Measurements from ENCODE around the gene DNAH17.

DNAH17 gene

GRCh38 chr17:78406396-78406795 is 170.8 kb downstream of the DNAH17 start:
- no peak for DNase-seq

GRCh38 chr17:78403822-78404221 is 173.4 kb downstream of the DNAH17 start:
- DNase-seq: no peak

GRCh38 chr17:78401891-78402290 is 175.3 kb downstream of the DNAH17 start:
- DNase-seq: no peak

DNA sequence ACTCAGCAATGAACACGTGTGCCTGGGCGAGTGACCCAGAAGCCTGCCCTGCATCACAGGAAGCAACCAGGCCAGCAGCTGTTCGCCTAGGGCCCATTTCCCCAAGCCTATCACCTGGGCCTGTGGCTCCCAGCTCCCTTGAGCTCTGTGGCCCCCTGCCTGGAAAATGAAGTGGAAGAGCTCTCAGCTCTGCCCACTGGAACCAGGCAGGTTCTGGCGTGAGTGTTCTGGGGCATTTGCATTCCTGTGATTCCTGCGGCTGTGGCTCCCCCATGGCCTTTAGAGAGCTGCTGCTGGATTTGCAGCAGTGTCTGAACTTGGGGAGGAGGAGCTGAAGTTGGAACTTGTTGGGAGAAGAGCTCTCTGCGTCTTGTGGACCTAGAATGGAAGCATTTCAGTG is 175.9 kb downstream of the DNAH17 start:
- DNase-seq: no peak

DNA sequence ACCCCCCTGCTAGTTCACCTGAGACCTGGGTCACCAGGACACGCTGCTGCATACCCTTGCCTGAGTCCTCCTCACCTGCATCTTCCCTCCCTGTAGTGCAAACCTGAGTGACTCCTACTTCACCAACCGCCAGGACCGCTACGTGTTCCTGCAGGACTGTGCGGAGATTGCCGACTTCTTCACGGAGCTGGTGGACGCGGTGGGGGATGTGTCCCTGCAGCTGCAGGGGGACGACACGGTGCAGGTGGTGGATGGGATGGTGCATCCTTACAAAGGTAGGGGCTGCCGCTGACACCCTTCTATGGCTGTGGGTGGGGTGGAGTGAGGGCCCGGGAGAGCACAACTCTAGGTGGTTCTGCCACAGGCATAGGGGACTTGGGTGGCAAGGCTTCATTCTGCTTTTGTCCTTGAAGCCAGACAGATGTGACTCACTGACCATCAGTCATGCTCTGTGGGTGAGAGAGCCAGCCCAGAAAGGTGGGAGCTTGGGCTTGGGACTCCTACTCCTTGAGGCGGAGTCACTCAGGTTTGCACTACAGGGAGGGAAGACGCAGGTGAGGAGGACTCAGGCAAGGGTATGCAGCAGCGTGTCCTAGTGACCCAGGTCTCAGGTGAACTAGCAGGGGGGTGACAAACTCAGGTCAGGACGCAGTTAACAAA is 176.5 kb downstream of the DNAH17 start:
- no peak for DNase-seq

- DNase-seq: no peak
Measured at GRCh38 chr17:78399693-78400144, 177.5 kb downstream of the DNAH17 start.

GRCh38 chr17:78399028-78399692 is 178.0 kb downstream of the DNAH17 start:
- no peak for DNase-seq

DNA sequence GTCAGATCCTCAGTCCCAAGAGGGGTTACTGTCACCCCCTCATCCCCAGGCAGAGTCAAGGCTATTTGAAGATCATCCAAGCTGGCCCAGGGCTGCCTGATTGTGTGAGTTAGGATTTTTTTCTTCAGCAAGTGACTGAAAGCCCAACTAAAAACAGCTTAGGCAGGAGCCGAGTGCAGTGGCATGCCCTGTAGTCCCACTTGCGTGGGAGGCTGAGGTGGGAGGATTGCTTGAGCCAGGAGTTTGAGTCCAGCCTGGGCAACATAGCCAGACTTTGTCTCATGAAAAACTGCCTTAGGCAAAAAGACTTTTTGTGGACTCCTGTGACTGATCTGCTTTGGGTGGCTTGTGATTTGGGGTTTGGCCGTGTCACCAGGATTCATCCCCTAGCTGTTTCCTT is 178.8 kb downstream of the DNAH17 start:
- no peak for DNase-seq

DNA sequence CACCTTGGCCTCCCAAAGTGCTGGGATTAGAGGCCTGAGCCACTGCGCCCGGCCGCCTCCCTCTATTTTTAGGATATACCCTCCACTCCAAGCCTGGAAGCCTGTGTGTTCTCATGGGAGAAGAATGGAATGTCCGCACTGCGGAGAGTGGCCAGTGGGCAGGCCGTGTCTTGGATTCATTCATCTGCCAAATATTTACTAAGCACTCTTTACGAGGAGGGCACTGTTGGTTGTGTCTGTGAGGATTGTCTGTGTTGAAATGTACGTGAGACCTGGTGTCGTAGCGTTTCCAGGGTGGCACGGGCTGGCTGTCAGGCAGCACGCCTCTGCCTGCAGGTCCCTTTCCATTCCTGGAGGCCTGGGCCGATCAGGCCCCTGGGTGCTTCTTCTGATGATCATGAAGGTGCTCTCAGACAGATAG is 179.5 kb downstream of the DNAH17 start:
- DNase-seq: peak; percentile 28

- peak; percentile 30 for DNase-seq
Measured at GRCh38 chr17:78396441-78397337, 180.5 kb downstream of the DNAH17 start.

DNA sequence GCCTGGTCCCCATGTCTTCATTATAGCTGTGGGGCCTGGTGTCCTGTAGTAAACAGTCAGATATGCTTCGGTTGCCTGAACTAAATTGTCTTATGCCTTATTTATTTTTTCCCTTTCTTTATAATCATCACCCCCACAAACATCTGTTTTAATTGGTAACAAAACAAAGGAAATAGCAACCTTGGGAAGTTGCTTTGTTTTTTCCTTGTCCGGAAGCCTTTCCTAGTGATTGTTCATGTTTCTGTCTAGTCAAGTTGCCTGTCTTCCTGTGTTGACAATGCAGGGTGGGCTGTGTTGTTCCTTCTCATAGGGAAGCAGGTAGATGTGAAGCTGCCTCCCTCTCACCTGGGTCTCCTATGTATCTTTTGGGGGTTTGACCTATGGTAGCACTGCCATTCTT is 182.0 kb downstream of the DNAH17 start:
- no peak for DNase-seq

DNA sequence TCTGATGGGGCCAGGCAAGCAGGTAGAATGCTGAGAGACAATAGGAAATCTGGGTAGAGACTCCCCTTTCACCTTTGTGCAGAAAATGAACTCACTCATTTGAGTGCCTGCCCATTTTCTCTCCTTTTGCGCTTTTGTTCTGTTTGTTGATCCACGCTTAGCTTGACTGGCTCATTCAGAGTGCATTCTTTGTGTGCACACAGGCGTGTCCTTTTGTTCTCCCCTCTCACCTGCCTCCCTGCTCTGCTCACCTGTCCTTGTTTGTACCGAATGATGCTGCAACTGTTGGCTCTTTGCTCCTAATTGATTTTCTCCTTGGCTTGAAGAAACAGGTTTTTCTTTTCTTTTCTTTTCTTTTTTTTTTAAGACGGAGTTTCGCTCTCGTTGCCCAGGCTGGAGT is 183.0 kb downstream of the DNAH17 start:
- peak; percentile 96 for DNase-seq

- DNase-seq: no peak
Measured at GRCh38 chr17:78393575-78393974, 183.6 kb downstream of the DNAH17 start.

- no peak for DNase-seq
Measured at GRCh38 chr17:78392295-78392694, 184.9 kb downstream of the DNAH17 start.

DNA sequence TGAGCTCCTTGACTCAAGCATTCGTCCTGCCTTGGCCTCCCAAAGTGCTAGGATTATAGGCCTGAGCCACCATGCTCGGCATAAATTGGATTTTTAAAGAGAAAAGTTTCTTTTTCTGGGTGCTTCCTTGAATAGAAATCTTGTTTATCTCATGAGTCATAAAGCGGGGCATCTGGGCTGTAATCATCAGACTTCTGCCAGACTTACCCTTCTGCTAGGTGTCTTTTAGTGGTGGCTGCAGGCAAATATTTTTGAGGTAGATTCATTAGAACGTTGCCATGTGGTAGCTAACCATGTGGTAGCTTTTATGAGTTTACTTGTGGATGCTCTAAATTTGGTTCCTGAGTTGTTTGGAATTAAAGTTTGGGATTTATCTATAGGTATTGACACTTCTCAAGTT is 185.4 kb downstream of the DNAH17 start:
- no peak for DNase-seq

GRCh38 chr17:78391051-78391431 is 186.2 kb downstream of the DNAH17 start:
- no peak for DNase-seq

DNA sequence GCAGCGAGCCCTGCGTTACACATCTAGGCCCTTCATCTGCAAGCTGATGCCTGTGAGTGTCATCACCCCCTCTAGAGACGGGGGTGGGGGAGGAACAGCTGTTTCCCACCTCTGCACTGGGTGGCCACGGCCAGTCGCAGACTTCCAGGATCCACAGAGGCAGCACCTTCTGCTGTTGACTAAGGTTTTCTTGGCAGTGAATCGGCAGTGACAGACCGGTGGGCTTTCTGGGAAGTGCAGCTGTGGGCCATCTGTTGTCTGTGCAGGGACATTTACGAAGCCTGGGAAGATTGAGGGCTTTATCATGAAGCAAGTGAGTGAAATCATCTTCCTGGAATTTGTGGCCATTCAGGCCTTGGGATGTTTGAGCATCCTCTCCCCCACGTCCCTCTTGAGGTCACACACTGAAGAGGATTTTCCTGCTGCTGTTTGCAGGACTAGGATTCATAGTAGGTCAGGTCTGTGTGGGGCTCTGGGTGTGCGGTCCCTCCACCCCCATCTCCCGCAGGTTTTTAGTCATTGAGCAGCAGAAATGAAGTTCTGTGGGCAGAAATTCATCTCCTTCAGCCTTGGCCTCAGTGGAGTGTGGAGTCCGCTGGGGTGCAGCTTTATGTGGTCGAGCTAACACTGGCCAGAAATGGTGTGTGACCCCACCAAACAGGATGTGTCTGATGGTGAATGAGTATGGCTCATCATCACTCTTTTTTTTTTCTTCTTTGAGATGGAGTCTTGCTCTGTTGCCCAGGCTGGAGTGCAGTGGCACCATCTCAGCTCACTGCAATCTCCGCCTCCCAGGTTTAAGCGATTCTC is 186.8 kb downstream of the DNAH17 start:
- no peak for DNase-seq

DNA sequence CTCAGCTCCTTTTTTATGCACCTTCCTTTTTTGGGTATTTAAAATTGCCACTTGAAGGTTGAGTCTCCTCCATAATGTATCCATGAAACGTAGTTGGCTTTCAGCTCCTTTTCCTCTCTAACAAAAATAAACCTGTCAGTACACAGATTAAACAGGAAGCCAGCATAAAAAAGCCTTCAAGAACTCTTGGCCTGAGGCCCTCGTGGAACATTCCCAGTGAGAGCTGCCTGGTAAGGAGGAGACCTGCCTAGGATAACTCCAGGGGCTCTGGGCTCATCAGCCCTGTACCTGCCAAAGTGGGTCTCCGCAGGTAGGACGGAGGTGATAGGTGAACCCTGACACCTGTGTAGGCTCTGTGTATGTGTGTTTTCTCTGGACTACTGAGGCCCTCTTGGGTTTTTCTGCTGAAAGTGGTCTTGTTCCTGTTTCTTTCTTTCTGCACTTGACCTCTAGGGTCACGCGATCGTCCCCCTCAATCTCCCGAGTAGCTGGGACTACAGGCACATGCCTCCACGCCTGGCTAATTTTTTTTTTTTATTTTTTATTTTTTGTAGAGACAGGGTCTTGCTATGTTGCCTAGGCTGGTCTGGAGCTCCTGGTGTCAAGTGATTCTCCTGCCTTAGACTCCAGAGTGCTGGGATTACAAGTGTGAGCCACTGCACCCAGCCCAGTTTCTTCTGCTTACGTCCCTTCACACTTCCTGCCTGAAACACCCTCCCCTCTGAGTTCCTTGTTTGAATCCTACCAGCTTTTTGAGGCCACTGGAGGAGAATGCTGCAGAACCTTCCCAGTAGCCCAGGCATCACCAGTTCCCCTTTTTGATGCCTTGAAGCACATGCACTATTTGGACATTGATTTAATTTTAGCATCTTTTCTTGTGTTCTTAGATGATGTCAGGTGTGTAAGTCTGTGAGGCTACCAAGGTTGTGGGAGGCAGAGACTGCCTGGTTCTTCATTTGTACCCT is 188.9 kb downstream of the DNAH17 start:
- DNase-seq: peak; percentile 89

DNA sequence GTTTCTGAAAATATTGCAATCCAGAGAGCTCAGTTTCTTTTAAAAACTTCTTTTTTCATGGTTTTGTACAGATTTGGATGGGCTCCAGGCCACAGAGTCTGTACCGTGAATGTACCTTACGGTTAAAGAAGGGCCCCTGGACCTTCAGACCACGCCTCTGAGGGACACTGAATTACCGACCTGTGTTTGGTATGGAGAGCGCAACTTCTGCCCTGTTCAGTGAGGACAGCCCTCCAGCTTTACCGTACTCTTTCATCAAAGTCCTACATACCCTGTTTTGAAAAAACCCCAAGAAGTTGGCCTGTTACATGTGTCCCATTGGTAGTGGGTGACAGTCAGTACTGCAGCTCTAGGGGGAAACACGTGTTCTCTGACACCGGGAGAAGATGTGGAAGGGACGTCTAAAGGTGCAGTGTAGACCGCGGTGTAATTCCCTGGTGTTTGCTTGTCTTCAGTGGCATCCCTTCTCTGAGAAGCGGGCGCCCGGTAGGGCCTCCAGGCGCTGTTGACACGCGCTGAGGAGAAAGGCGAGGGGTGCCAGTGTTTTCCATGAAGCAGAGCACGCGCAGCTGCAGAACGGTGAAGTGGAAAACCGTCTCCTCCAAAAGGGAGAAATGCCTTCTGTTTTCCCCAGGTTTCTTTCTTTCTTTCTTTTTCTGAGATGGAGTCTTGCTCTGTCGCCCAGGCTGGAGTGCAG is 192.6 kb downstream of the DNAH17 start:
- no peak for DNase-seq

GRCh38 chr17:78383725-78384471 is 193.3 kb downstream of the DNAH17 start:
- DNase-seq: no peak

All from NCI-H2029 (cell line).